Neural cell (in vitro differentiated cells): ENCODE measurements around the gene CDKN2AIPNL.

ENCODE experiments used
- EZH2 ChIP-seq: fragments of 200-600, 300-800 bp; shearing (Covaris generic), sonication (generic); IDR thresholded peaks from 2 replicates; pipeline ENCODE4 v1.6.1; 2014; ENCODE audit warnings: antibody characterized with exemption, low read length, borderline replicate concordance, mild to moderate bottlenecking; ENCODE audit not compliant: insufficient read depth, poor library complexity, severe bottlenecking
- MXI1 ChIP-seq: fragments of 450-650 bp; conservative IDR thresholded peaks from 2 replicates; pipeline ENCODE4 v1.6.1; 2014; ENCODE audit warnings: antibody characterized with exemption, mild to moderate bottlenecking; ENCODE audit not compliant: poor library complexity, severe bottlenecking
- POLR2AphosphoS5 ChIP-seq: IDR thresholded peaks from 2 replicates; pipeline ENCODE4 v1.6.1; 2012
- RAD21 ChIP-seq: fragments of 450-650 bp; conservative IDR thresholded peaks from 2 replicates; pipeline ENCODE4 v1.6.1; 2014; ENCODE audit warnings: antibody characterized with exemption, mild to moderate bottlenecking, moderate library complexity
- TF ChIP-seq, protein P1 (sequence below): fragments of 450-650 bp; IDR thresholded peaks from 2 replicates; pipeline ENCODE4 v1.5.1; 2014; ENCODE audit warnings: antibody characterized with exemption, mild to moderate bottlenecking, moderate library complexity; ENCODE audit not compliant: poor library complexity, severe bottlenecking
- TF ChIP-seq, protein P2 (sequence below): IDR thresholded peaks from 2 replicates; pipeline ENCODE4 v1.6.1; 2012; ENCODE audit warnings: borderline replicate concordance

DNA sequence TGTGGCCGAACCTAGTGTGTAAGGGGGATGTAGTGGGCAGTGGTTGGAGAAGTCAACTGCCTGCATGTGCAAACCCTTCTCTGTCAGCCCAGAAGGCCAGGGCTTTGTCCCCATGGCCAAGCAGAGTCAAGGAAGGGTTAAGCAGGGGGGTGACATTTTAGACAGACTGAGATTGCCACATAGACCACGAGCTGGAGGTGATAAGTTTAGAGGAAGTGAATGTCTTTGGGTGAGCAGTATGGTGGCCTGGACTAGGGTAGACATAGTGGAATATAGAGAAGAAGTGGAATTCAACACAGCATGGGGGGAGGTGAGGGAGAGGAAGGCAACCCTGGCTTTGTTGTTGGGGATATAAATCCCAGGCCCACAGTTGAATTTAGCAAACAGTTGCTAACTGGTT lies 38.7 kb upstream of the CDKN2AIPNL start:
- TF ChIP-seq, protein P1, sequence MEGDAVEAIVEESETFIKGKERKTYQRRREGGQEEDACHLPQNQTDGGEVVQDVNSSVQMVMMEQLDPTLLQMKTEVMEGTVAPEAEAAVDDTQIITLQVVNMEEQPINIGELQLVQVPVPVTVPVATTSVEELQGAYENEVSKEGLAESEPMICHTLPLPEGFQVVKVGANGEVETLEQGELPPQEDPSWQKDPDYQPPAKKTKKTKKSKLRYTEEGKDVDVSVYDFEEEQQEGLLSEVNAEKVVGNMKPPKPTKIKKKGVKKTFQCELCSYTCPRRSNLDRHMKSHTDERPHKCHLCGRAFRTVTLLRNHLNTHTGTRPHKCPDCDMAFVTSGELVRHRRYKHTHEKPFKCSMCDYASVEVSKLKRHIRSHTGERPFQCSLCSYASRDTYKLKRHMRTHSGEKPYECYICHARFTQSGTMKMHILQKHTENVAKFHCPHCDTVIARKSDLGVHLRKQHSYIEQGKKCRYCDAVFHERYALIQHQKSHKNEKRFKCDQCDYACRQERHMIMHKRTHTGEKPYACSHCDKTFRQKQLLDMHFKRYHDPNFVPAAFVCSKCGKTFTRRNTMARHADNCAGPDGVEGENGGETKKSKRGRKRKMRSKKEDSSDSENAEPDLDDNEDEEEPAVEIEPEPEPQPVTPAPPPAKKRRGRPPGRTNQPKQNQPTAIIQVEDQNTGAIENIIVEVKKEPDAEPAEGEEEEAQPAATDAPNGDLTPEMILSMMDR = no peak
- TF ChIP-seq EZH2 = no peak
- TF ChIP-seq, protein P2, sequence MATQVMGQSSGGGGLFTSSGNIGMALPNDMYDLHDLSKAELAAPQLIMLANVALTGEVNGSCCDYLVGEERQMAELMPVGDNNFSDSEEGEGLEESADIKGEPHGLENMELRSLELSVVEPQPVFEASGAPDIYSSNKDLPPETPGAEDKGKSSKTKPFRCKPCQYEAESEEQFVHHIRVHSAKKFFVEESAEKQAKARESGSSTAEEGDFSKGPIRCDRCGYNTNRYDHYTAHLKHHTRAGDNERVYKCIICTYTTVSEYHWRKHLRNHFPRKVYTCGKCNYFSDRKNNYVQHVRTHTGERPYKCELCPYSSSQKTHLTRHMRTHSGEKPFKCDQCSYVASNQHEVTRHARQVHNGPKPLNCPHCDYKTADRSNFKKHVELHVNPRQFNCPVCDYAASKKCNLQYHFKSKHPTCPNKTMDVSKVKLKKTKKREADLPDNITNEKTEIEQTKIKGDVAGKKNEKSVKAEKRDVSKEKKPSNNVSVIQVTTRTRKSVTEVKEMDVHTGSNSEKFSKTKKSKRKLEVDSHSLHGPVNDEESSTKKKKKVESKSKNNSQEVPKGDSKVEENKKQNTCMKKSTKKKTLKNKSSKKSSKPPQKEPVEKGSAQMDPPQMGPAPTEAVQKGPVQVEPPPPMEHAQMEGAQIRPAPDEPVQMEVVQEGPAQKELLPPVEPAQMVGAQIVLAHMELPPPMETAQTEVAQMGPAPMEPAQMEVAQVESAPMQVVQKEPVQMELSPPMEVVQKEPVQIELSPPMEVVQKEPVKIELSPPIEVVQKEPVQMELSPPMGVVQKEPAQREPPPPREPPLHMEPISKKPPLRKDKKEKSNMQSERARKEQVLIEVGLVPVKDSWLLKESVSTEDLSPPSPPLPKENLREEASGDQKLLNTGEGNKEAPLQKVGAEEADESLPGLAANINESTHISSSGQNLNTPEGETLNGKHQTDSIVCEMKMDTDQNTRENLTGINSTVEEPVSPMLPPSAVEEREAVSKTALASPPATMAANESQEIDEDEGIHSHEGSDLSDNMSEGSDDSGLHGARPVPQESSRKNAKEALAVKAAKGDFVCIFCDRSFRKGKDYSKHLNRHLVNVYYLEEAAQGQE = no peak
- TF ChIP-seq MXI1 = no peak
- TF ChIP-seq POLR2AphosphoS5 = no peak
- TF ChIP-seq RAD21 = no peak
